Suprapubic skin (tissue), 4 donors: ENCODE data around the gene GLIS1.
"Not testable (repeated sequence)": the region's sequence is repeated elsewhere in the genome, so short reads cannot be mapped to it uniquely, and the experiment has no call there.

Experiments used
- CTCF ChIP-seq, 2 donors: fragments of 200-600 bp in 1 of 2; fragments of 450-650 bp in 1 of 2; sonication (generic) in 1 of 2; IDR thresholded peaks; one replicate each; pipeline ENCODE4 v1.5.1; 2016 to 2019; ENCODE audit warnings: antibody characterized with exemption in 2 of 2, mild to moderate bottlenecking in 1 of 2, moderate library complexity in 1 of 2
- EP300 ChIP-seq: sonication (generic); formaldehyde crosslinking; IDR thresholded peaks from one replicate; pipeline ENCODE4 v1.6.1; 2017; ENCODE audit warnings: antibody characterized with exemption
- POLR2A ChIP-seq, 2 donors: fragments of 450-650 bp; IDR thresholded peaks; one replicate each; pipeline ENCODE4 v1.6.1; 2017; ENCODE audit warnings: antibody characterized with exemption in 2 of 2, mild to moderate bottlenecking in 2 of 2, moderate library complexity in 2 of 2
- POLR2AphosphoS5 ChIP-seq, 3 donors: sonication (generic); formaldehyde crosslinking; IDR thresholded peaks; one replicate each; pipeline ENCODE4 v1.6.1; 2017; ENCODE audit warnings: antibody characterized with exemption in 3 of 3

DNA sequence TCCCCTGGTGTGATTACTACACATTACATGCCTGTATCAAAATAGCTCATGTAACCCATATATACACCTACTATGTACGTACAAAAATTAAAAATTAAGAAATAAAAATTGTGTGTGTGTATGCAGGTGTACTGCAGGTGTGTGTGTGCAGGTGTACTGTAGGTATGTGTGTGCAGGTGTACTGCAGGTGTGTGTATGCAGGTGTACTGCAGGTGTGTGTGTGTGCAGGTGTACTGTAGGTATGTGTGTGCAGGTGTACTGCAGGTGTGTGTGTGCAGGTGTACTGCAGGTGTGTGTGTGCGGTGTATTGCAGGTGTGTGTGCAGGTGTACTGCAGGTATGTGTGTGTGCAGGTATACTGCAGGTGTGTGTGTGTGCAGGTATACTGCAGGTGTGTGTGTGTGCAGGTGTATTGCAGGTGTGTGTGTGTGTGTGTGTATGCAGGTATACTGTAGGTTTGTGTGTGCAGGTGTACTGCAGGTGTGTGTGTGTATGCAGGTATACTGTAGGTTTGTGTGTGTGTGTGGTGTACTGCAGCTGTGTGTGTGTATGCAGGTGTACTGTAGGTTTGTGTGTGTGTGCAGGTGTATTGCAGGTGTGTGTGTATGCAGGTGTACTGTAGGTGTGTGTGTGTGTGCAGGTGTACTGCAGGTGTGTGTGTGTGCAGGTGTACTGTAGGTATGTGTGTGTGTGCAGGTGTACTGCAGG lies 183.2 kb downstream of the GLIS1 start:
- not testable (repeated sequence) for TF ChIP-seq POLR2AphosphoS5 (IDR thresholded peaks at IDR 0.05); CTCF (IDR thresholded peaks at IDR 0.05); EP300; POLR2A (IDR thresholded peaks at IDR 0.05)
